ENCODE measurements around the gene TBC1D1. TPM values are rescaled to one million over a fixed set of nuclear protein-coding genes. Genes with fewer than 3 reads are reported as not detected.

TBC1D1 gene
- total RNA-seq, 1 experiment from 2014 or later = 56.0 TPM

DNA sequence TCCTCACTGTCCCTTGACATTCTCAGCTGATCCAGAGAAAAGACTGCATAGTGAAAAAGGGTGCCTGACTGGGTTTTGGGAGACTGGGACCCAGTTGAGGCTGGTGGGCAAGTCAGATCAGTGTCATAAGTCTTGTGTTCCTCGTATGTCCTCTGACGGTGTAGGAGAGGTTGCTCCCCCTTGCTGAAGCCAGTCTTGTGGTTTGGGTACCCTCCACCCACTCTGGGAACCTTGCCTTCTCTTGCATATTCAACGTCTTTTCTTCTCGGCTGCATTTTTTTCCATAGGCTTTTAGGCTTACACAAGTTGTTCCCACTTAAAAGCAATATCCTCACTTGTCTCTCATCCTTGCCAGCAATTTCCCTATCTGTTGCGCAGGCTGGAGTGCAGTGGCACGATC, 281.2 kb downstream of the TBC1D1 start:
- ChIA-PET POLR2A (interaction anchor here (0.6 kb wide), 2 partner anchors 121 to 571 kb away, joined by 3 to 7 read pairs; no protein-coding TSS in a partner anchor), CTCF (no interaction called here)
- ATAC-seq = no peak
- Histone ChIP-seq H3K36me3 (ENCODE audit: control insufficient read depth, insufficient read depth, low read length) (no peaks in the 10 kb centered on the region), H3K27ac (ENCODE audit: low read length) (no peak overlapping the region), H3K9me3 (ENCODE audit: control insufficient read depth, insufficient read depth, low read depth, low read length) (no peaks in the 10 kb centered on the region), H3K4me1 (ENCODE audit: control insufficient read depth, insufficient read depth, low read length) (no peaks in the 10 kb centered on the region), H3K27me3 (ENCODE audit: control insufficient read depth, insufficient read depth, low read length) (no peaks in the 10 kb centered on the region), H3K4me3 (ENCODE audit: low read depth in 2 of 2, low read length in 2 of 2) (no peak overlapping the region)
- no peak for DNase-seq (ENCODE audit: low read depth, low spot score)
- TF ChIP-seq, protein P1, sequence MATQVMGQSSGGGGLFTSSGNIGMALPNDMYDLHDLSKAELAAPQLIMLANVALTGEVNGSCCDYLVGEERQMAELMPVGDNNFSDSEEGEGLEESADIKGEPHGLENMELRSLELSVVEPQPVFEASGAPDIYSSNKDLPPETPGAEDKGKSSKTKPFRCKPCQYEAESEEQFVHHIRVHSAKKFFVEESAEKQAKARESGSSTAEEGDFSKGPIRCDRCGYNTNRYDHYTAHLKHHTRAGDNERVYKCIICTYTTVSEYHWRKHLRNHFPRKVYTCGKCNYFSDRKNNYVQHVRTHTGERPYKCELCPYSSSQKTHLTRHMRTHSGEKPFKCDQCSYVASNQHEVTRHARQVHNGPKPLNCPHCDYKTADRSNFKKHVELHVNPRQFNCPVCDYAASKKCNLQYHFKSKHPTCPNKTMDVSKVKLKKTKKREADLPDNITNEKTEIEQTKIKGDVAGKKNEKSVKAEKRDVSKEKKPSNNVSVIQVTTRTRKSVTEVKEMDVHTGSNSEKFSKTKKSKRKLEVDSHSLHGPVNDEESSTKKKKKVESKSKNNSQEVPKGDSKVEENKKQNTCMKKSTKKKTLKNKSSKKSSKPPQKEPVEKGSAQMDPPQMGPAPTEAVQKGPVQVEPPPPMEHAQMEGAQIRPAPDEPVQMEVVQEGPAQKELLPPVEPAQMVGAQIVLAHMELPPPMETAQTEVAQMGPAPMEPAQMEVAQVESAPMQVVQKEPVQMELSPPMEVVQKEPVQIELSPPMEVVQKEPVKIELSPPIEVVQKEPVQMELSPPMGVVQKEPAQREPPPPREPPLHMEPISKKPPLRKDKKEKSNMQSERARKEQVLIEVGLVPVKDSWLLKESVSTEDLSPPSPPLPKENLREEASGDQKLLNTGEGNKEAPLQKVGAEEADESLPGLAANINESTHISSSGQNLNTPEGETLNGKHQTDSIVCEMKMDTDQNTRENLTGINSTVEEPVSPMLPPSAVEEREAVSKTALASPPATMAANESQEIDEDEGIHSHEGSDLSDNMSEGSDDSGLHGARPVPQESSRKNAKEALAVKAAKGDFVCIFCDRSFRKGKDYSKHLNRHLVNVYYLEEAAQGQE (IDR thresholded peaks at IDR 0.05; ENCODE audit: insufficient read depth in 1 of 2, low read depth in 2 of 2, low read length in 1 of 2) = no peak
- TF ChIP-seq TCF7L2 (IDR thresholded peaks at IDR 0.05; ENCODE audit: low read depth, low read length) (no peak), SIN3A (IDR thresholded peaks at IDR 0.05; ENCODE audit: borderline replicate concordance, insufficient read depth, low read depth, low read length) (no peak), POLR2AphosphoS5 (IDR thresholded peaks at IDR 0.05; ENCODE audit: low read depth, low read length) (no peak)
- TF ChIP-seq, protein P2, sequence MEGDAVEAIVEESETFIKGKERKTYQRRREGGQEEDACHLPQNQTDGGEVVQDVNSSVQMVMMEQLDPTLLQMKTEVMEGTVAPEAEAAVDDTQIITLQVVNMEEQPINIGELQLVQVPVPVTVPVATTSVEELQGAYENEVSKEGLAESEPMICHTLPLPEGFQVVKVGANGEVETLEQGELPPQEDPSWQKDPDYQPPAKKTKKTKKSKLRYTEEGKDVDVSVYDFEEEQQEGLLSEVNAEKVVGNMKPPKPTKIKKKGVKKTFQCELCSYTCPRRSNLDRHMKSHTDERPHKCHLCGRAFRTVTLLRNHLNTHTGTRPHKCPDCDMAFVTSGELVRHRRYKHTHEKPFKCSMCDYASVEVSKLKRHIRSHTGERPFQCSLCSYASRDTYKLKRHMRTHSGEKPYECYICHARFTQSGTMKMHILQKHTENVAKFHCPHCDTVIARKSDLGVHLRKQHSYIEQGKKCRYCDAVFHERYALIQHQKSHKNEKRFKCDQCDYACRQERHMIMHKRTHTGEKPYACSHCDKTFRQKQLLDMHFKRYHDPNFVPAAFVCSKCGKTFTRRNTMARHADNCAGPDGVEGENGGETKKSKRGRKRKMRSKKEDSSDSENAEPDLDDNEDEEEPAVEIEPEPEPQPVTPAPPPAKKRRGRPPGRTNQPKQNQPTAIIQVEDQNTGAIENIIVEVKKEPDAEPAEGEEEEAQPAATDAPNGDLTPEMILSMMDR (IDR thresholded peaks at IDR 0.05) = no peak
- BruUV-seq (replicated peaks) = no TSS peak
- in situ Hi-C loops (cut with HindIII; ENCODE audit: low pct_unique_long_range_greater_than_20kb, low sequenced_read_pairs) (no loop called here), intact Hi-C loops (cut with micrococcal nuclease; ENCODE audit: unreplicated experiment) (loop anchor here (10.0 kb wide), 1 partner anchor 97 kb away; no protein-coding TSS in a partner anchor)

DNA sequence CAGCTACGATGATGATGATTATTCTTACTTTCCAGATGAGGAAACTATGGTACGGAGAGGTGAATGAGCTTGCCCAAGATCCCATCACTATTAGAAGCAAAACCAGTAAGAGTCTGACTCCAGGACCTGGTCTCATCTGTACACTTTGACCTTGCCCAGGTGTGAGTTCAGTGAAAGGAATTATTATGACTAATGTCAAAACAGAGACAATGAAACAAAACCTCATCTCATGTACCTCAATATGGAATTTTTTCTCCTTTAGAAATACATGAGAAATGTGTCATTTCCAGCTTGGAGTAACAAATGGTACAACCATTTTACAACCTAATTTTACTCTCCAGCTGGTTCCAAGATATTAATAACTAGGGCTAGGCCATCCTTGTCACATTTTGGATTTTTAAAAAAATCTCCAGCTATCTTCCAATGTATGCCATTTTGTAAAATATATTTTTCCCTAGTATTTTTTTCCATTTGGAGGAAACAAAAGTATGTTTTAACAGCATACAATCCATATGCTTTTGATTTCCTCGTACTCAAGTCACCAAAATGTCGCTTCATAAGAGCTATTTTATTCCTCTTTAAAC, 283.1 kb downstream of the TBC1D1 start:
- DNase-seq (ENCODE audit: low read depth, low spot score) = no peak
- Histone ChIP-seq H3K27ac (ENCODE audit: low read length) (no peak overlapping the region), H3K9me3 (ENCODE audit: control insufficient read depth, insufficient read depth, low read depth, low read length) (no peaks in the 10 kb centered on the region), H3K4me1 (ENCODE audit: control insufficient read depth, insufficient read depth, low read length) (no peaks in the 10 kb centered on the region), H3K4me3 (ENCODE audit: low read depth in 2 of 2, low read length in 2 of 2) (no peak overlapping the region), H3K36me3 (ENCODE audit: control insufficient read depth, insufficient read depth, low read length) (no peaks in the 10 kb centered on the region), H3K27me3 (ENCODE audit: control insufficient read depth, insufficient read depth, low read length) (no peaks in the 10 kb centered on the region)
- BruUV-seq (replicated peaks) = no TSS peak
- intact Hi-C loops (cut with micrococcal nuclease; ENCODE audit: unreplicated experiment) = loop anchor here (10.0 kb wide), 1 partner anchor 99 kb away; no protein-coding TSS in a partner anchor
- in situ Hi-C loops (cut with HindIII; ENCODE audit: low pct_unique_long_range_greater_than_20kb, low sequenced_read_pairs) = no loop called here
- TF ChIP-seq TCF7L2 (IDR thresholded peaks at IDR 0.05; ENCODE audit: low read depth, low read length) (no peak), SIN3A (IDR thresholded peaks at IDR 0.05; ENCODE audit: borderline replicate concordance, insufficient read depth, low read depth, low read length) (no peak), POLR2AphosphoS5 (IDR thresholded peaks at IDR 0.05; ENCODE audit: low read depth, low read length) (no peak)
- TF ChIP-seq, protein P2 (IDR thresholded peaks at IDR 0.05) = no peak
- TF ChIP-seq, protein P1 (IDR thresholded peaks at IDR 0.05; ENCODE audit: insufficient read depth in 1 of 2, low read depth in 2 of 2, low read length in 1 of 2) = no peak
- ATAC-seq = no peak
- POLR2A ChIA-PET = no interaction called here
- CTCF ChIA-PET = interaction anchor here (1.1 kb wide), 1 partner anchor 557 kb away, joined by 4 read pairs; no protein-coding TSS in a partner anchor
